ENCODE results near the gene XPNPEP1.

GRCh38 chr10:109894516-109894915 is 28.8 kb downstream of the XPNPEP1 start:
- TF ChIP-seq CTCF (IDR thresholded peaks at IDR 0.05): no peak
- no peak for TF ChIP-seq POLR2A (IDR thresholded peaks at IDR 0.05)
